Activated T-cell treated with anti-CD3 and anti-CD28 coated beads for 4 hours (primary cell): ENCODE measurements around the gene MIGA2.

Experiments used
- DNase-seq: peaks from one replicate; pipeline ENCODE4 v3.0.0-alpha.2; 2020

MIGA2 gene

DNA sequence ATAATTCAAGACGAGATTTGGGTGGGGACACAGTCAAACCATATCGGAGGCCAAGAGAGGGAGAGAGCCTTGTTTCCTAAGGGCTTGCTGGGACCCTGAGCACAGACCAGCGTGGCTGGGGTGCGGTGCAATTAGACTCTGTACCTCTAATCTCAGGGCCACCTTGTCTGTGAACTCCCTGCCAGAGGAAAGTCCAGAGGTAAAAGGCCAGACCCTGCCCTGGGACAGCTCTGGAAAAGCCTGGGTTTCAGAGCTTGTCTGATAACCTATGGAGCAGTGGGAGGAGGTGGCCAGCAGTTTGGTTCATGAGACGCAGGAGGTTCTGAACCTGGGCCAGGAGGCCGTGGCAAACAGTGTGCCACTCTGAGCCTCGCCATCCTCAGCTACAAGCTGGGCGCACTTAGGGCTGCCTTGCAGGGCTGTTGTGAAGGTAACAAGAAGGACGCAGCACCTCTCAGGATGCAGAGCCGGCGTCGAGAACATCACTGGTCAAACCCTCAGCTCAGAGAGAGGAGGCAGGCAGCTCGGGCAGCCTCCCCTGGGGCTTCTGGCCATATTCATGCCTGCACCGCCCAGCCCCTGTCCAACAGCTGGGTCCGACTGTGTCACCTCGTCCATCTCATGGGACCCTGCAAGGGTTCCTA is 39.7 kb downstream of the MIGA2 start:
- no peak for DNase-seq

DNA sequence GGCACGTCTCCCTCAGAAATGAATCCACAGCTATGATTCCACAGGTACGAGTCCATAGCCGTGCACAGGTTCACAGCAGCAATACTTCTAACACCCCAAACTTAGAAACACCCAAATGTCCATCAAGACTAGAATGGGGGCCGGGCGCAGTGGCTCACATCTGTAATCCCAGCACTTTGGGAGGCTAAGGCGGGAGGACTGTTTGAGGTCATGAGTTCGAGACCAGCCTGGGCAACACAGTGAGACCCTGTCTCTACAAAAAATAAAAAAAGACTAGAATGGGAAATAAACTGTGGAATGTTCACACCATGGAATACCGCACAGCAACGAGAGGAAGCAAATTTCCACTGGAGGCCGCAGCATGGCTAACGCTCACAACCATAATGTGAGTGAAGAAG is 40.2 kb downstream of the MIGA2 start:
- no peak for DNase-seq

DNA sequence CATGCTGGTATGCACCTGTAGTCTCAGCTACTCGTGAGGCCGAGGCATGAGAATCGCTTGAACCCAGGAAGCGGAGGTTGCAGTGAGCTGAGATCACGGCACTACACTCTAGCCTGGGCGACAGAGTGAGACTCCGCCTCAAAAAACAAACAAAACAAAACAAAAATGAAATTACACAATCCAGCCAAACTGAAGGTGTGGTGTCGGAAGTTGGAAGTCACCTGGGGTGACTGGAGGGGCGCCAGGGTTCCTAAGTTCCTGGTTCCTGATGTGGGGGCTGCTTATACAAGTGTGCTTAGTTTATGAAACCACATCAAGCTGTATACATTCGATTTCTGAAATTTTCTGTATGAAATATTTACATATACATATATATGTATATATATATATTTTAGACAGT is 40.8 kb downstream of the MIGA2 start:
- no peak for DNase-seq

DNA sequence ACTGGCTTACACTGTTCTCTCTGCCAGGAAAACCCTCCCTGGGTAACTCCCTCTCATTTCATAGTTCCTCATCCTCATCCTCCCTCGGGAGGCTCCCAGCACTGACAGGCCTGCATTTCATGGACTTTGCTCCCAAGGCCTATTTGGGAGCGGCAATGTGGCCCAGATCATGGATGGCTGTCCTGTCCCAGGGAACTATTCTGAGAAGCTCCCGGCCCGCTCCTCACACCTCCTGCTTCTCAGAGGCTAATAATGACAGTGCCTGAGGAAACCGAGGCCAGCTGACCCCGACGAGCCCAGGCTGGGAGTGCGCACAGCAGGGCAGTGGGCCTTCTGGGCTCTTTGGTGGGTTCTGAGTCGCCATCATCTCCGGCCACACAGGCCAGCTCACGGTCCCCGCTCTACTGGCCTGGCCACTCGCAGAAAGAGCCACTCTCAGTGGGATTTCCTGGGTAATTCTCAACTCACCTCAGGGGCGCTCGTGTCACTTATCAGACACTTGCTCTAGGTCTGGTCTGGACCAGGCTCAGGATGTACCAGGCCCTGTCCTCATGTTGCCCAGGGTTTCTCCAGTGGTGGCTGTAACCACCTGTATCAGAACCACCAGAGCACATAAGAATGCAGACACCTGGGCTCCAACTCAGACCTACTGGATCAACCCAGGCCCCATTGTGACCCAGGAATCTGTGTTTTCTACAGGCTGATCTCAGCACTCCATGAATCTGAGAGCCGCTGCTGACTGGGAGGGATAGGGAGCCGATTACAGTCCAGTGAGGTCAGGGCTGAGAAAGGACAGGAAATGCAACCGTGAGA is 42.5 kb downstream of the MIGA2 start:
- DNase-seq: no peak

GRCh38 chr9:129079829-129080228 is 43.4 kb downstream of the MIGA2 start:
- DNase-seq: no peak

- DNase-seq: no peak
Observed at GRCh38 chr9:129080298-129080600, 43.8 kb downstream of the MIGA2 start.

DNA sequence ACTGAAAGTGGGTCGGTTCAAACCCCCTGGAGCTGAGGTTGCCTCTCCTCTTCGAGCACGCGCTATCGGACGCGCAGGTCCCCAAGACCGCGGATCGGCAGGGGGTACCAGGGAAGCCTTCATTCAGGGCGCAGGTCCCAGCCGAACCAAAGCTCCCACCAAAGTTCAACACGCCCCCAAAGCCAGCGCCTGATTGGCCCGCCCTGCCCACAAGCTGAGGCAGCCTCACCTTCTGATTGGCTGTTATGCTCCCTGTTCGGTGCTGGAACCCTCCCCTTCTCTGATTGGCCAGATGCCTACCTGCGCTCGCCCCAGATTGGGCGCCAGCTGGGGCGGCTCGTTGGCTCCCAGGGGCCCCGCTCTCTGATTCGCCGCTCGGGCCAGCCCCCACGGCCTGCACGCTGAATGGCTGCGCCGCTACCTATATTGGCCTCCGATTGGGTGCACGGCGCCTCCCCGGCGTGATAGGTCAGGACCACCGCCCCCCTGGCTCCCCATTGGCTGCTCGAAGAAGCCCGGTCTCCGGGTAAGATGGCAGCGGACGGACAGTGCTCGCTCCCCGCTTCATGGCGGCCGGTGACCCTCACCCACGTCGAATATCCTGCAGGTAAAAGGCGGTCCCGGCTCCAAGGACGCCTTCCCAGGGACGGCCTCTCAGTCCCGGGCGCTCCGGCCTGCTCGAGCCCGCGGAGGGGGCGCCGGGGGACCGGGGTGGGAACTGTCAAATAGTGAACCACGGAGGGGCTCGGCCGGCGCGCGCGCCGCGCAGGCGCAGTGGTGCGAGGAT is 44.4 kb downstream of the MIGA2 start, which contains the start of gene DOLPP1:
TSS of gene DOLPP1 (plus strand) at position 511 of the 787 bp plus-strand sequence. CDS start at position 532, 21 bp downstream.
- DNase-seq: peak; percentile 95

- DNase-seq: no peak
Observed at GRCh38 chr9:129081388-129081904, 45.0 kb downstream of the MIGA2 start.

GRCh38 chr9:129084087-129084486 is 47.7 kb downstream of the MIGA2 start:
- DNase-seq: no peak

GRCh38 chr9:129089246-129089645 is 52.8 kb downstream of the MIGA2 start:
- DNase-seq: no peak

DNA sequence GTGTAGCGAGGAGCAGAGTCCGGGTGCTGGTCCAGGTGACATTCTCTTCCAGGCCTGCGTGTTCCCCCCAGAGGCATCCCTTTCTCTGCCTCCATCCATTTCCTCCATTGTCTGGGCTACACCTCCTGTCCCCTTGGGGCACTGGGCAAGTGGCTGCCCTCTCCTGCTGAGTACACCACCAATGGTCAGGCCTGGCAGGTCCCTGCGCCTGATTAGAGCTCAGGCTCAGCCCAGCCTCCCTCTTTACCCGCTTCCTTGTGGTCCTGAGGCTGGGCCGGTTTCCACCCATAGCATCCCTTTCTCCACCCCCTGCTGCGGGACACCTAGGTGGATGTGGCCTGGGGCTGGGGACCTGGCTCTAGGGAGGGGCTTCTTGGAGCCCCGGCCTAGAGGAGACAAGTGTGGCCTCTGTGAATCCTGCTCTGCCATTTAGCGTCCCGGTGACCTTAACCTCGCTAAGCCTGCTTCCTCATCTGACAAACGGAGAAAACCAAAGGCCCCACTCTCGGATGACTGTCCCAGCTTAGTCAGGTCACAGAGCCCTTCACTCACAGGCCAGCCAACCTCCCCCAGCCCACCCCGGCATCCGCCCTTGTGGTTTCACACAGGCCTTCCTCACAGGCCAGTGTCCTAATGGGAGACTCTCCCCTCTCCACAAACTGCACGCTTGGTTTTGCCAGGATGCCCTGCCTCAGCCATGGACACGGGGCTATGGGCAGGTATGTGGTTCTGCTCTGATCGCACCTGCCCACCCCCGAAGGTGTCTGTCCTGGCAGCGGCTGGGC is 57.4 kb downstream of the MIGA2 start:
- no peak for DNase-seq

DNA sequence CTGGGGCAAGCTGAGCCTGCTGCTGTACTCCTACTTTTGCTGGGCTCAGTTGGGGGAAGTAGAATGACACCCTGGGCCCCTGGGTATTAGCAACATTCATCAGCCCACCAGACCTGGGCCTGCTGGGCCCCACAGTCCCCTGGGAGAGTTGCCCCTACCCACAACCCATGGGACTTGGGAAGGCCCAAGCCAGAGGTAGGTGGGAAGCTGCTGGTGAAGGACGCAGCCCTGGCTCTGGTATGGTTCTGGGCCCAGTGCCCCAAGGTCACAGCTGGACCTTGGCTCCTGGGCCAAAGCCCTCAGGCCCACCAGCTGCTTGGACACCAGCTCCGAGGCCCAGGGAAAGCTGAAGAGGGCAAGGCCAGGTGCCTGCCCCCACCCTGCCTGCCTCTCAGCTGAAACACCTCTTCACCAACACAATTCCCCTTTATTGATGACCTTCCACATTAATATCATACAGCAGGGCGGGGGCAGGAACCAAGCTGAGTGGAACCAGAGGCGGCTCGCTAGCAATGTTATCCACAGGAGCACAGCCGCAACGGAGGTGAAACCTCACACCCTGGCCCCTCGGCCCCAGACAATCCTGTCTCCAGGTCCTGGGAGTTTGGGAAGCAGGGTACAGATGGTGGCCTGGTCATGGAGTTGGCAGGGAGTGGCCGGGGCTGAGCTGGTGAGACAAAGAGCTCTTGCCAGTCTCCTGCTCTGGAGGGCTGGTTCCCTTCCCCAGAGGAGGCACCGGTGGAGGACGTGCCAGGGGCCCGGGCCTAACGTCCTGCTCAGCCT is 58.2 kb downstream of the MIGA2 start:
- DNase-seq: no peak

GRCh38 chr9:129095170-129095667 is 58.8 kb downstream of the MIGA2 start:
- no peak for DNase-seq

DNA sequence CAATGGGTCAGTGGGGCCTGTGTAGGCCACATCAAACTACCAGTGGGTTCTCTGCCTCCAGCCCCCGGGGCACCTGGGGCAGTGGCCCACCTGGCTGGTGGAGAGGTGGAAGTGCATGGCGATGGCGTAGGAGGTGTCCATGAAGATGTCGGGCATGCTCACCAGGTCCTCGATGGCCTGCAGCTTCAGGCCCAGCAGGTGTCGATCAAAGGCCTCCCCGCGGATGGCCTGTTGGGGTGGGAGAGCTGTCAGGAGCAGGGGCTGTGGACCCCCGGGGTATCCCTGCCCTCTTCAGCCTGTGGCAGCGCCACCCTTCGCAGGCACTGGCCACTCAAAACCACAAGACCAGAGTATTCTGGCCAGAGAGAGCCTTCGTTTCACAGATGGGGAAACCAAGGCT is 59.5 kb downstream of the MIGA2 start:
- DNase-seq: no peak

DNA sequence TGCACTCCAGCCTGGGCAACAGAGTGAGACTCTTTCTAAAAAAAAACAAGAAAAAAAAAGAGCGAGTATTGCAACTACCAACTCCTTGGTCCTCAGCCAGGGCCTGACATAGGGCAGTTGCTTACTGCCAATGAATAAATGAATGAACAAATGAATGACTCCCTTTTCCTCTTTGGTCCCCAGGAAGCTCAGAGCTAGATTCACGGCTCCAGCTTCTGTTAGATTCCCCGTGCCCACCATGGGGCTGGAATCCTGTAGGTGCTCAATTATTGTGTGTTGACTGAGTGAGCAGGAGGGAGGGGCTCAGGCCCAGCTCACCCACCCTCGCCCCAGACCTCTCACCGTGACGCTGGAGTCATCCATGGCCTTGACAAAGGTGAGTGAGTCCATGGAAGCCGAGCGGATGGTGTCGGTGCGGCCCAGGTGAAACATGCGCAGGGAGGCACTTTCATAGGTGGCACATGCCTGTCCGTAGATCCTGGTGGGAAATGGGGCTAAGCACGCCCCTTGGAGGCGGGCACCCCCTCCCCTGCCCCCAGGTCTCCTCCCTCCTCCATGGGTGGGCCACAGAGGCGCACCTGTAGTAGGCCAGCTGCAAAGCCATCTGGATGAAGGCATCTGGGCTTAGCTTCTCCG is 61.4 kb downstream of the MIGA2 start:
- no peak for DNase-seq

DNA sequence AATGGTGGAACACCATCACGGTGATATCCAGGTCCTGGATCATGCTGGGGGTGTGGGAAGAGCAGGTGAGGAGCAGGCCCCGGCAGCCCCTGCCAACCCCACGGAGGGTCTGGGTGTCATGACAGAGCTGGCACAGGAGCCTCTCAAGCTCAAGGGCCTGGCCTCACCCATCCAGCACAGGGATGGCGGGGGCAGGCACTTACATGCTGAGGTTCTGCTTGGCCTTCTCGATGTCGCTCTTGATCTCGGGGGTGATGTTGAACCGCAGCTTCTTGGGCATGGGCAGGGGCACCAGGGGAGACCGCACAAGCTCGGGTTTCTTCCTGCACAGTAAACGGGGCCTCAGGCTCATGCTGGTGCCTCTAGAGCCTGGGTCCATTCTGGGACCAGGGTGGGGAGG is 61.9 kb downstream of the MIGA2 start:
- DNase-seq: no peak

DNA sequence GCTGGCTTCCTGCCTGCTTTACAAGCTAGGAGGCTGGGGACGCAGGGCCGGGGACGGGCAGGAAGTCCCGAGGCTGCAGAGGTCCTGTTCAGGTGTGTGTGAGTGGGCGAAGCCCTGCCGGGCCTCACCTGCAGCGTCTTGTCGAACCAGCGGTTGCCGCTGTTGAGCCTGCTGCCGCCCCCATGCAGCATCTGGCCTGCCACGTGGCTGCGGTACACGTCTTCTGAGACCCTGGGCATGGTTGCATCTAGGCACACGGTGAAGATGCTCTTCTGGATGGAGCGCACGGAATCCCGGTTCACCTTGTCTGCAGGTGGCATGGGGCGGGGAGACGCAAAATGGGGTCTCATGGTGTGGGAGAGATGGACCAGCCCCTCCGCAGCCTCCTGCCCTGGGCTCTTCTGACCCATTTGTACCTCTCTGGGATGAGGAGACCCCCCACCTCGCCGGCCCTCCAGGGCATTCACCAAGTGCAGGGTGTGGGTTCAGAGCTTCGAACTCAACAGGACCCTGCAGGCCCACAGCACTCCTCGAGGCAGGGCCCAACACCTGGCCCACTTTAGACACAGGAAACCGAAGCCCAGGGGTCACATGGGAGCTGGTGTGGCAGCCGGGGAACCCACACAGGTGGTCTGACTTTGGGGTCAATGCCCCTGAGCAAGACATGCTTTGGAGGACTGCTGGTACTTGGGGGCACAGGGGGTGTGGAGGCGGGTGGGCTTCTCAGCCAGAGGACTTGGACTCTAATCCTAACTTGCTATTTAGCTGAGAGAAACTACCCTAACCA is 64.2 kb downstream of the MIGA2 start:
- DNase-seq: no peak

GRCh38 chr9:129101279-129101678 is 64.9 kb downstream of the MIGA2 start:
- DNase-seq: no peak

- DNase-seq: no peak
Observed at GRCh38 chr9:129102095-129102525, 65.7 kb downstream of the MIGA2 start.
